HG02970 (cell line): ENCODE measurements around the gene PRR29.

ENCODE experiments used
- ATAC-seq: cut with Tn5 transposase; IDR thresholded peaks from one replicate; pipeline ENCODE4 v1.9.1; 2021; ENCODE audit warnings: mild to moderate bottlenecking, moderate library complexity, moderate number of reproducible peaks; ENCODE audit not compliant: unreplicated experiment, low FRiP score

Gene PRR29

DNA sequence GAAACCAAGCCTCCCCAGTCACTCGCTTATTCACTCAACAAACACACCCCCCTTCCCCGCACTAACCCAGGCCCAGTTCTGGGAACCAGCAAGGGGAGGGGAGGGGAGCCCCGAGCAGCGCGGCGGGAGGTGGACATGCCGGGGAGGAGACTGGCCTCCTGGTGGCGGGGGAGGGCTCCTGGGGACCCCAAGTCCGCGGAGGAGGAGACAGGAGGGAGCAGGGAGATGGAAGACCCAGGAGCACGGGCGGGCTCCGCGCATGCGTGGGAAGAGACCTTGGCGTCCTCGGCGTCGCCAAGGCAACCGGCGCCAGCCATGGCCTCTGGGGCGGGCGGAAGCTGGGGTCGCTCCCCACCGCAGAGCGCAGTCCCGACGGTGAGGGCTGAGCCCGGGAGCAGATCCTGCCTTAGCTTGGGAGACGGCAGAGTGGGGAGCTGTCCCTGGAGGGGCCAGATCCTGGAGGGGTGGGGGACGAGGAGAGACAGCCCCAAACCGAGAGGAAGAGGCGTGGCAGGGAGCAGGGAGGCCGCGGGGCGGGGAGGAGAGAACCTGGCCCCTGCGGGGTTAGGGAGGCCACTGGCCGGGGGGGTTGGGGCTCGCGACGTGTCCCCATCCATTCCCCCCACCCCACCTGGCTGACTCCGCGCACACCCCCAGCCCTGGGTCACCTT, at the start of gene PRR29:
TSS of gene PRR29 (plus strand) at position 302 of the 671 bp plus-strand sequence. CDS start at position 316, 14 bp downstream.
- ATAC-seq: no peak

DNA sequence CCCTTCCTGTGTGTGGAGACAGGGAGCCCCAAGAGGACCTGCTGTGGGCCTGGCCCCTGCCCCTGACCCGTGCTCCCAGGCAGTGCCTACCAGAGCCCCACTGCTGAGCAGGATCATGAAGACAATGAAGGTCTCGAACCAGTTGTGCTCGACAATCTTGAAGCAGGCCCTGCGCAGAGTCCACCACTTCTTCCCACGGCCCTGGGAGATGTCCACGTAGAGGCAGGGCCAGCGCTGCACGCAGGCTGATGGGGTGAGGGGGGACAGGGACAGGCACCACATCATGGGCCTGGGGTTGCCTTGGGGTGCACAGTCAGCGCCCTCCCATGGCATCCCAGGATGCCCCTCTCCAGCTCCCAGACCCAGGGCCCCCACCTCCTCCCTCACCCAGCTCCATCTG, 49.6 kb upstream of the PRR29 start:
- ATAC-seq: no peak

DNA sequence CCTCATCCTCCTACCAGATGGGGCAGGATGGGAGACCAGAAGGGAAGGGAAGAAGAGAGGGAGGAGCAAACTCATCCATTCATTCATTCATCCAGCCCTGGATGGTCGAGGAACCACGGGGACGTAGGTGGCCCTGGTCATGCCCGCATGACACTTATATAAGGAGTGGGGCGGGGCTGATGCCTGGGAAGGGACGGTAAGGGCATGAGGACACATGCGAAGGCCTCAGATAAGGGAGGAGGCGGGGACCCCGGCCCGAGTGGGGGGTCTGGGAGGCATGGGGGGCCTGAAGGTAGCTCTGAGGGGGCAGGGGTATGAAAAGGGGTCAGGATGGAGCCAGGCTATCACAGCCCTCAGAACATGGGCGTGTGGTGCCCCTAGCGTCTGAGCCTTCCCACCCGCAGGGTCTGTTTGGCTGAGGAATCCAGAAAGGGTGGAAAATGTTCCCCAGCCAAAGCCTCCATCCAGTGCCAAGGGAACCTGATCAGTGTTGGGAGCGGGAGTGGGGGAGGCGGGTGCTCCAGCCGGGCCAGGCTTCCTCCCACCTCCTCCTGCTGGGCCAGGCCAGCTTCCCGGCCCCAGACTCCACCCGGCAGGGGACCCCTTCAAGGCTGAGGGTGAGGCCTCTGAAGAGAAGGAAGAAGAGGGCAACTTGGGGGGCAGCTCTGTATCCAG, 48.4 kb upstream of the PRR29 start:
- ATAC-seq: no peak

DNA sequence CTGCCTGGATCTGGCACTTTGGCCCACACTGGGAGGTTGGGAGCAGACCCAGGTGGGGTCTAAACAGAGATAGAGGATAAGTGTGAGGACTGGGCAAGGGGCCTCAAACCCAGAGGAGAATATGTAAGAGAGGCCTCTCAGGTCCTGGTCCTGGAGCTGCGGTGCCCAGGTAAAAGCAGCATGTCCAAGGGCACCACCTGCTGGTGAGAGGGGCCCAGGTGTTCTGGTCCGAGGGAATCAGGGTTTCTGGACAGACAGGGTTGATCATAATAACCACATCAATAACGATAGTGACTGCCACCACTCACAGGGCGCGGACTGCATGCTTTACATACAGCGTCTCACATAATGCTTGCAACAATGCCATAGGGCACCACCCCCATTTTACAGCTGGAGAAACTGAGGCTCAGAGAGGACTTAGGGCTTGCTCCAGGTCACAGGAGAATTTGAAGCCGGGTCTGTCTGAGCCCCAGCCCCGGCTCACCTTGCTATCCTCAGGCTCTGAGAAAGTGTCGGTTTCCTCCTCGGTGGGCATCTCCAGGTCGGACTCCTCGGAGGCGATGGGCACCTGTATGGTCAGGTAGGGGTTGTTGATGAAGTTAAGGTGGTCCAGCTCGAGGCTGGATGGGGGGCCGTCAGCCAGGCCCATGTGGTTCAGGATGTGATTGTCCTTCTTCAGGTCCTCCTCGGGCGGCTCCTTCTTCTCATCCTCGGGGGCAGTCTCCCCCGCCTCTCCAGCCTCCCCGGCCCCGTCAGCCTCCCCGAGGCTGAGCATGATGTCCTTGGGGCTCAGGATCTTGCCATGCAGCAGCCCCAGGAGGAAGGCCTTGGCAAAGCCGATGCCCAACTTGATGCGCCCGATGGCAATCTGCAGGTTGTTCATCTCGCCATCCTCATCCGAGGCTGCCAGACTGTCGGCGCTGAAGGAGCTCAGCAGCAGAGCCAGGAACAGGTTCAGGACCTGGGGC, 46.9 kb upstream of the PRR29 start:
- no peak for ATAC-seq

DNA sequence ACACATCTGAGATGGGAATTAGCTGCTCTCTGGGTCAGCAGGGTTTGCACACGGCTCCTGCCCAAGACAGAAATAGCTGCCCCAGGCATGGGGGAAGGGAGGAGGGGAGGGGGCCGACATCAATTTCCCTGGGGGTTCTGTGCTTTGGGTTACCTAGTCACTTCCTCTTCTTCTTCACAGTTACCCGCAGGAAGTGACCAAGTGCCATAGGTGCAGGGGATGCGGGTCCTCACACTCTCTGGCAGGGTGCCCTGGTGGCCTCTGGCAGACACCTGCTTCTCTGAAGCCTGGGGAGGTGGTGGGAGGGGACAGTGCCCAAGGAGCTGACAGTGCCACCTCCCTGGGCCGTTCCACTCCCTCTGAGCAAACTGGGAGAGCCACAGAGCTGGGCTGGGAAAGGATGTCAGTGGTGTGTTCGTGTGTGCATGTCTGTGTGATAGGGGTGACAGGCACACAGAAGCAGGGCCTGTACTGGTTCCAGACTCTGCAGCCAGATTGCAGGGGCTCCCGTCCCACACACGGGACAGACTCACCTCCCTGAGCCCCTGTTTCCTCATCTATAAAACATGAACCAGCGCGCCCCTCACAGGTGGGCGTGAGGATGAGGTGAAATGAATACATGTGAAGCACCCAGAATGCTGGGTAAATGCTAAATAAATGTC, 43.6 kb upstream of the PRR29 start:
- no peak for ATAC-seq

DNA sequence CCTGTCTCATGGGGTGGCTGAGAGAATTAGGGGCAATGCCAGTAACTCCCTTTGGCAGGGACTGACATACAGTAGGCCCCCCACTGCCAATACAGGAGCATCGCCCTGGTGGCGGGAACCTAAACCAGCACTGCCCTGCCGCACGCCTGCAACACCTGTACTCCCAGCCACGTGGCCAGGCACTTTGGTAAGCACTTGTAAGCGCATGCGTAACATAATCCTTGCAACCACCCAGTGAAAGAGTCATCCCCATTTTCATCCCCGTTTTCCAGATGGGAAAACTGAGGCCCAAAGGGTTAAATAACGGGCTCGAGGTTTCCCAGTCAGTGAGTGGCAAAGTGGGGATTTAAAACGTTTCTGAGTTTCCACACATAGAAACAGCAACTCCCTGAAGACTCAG, 42.9 kb upstream of the PRR29 start:
- ATAC-seq: no peak

DNA sequence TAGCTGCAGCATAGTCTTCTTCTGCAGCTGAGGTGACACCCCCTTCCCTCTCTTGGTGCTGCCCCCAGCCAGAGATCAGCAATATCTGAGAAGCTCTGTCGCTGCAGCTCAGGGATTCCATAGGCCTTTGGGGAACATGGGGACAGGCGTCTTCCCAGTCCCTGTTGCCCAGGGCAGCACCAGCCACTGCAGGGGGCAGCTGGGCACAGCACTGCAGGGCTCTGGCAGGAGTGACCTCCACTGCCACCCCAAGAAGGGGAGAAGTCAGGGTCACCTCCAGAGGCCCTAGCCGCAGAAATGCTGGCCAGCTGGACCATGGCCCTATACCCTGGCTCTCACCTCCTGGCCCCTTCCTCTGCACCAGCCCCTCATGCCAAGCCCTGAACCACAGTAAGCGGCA, 42.4 kb upstream of the PRR29 start:
- no peak for ATAC-seq

DNA sequence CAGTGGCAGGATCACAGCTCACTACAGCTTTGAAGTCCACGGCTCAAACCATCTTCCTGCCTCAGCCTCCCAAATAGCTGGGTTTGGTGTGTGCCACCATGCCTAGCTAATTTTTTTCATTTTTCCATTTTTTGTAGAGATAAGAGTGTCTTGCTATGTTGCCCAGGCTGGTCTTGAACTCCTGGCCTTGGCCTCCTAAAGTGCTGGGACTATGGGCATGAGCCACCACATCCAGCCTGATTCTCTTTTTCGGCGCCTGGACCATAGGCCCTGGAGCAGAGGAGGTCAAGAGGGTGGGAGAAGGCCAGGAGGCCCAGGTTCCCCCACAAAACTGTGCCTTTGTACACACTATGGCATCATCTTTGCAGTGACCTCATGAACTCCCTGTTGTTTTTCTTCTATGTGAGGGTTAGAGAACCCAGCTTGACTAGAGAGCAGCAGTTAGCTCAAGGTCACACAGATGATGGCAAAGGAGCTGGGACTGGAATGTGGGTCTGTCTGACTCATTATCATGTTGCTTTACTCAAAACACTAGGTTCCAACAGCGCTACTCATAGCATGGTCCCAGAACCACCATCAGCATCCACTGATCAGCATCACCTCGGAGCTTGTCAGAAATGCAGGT, 41.7 kb upstream of the PRR29 start:
- ATAC-seq: no peak

DNA sequence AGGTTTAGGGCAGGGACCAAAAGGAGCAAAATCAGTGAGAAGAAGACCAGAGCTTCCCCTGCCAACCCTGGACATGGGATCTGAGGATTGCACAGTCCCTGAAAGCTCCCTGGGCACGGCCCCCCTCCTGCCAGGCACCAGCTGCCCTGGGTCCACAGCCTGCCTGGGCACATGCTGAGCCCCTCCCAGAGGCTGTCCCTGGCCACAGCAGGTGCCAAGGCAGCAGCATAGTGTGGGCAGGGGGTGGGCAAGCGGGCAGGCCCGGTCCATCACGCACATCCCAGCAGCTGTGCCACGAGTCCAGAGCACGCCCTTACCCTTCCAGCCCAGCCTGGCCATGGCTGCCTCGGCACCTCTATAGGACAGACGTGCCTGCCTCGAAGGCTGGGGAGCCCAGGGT, 38.1 kb upstream of the PRR29 start:
- no peak for ATAC-seq

DNA sequence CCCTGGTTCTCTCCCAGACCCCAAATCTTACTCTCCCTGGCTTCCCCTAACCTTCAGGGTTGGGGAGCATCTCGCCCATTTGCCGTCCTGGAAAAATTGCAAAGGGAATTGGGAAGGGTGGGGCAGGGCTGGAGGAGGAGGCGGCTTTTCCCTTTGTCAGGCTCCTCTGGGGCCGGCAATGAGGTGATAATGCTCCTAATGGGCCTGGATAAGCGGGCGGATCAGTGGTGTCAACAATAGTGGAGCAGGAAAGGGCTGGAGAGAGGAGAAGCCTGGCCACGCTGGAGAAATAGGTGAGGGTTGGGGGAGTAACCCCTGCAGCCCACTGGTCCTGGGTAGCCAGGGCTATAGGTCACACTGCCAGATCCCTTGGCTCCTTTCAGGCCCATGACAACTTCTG, 37.7 kb upstream of the PRR29 start:
- ATAC-seq: no peak

DNA sequence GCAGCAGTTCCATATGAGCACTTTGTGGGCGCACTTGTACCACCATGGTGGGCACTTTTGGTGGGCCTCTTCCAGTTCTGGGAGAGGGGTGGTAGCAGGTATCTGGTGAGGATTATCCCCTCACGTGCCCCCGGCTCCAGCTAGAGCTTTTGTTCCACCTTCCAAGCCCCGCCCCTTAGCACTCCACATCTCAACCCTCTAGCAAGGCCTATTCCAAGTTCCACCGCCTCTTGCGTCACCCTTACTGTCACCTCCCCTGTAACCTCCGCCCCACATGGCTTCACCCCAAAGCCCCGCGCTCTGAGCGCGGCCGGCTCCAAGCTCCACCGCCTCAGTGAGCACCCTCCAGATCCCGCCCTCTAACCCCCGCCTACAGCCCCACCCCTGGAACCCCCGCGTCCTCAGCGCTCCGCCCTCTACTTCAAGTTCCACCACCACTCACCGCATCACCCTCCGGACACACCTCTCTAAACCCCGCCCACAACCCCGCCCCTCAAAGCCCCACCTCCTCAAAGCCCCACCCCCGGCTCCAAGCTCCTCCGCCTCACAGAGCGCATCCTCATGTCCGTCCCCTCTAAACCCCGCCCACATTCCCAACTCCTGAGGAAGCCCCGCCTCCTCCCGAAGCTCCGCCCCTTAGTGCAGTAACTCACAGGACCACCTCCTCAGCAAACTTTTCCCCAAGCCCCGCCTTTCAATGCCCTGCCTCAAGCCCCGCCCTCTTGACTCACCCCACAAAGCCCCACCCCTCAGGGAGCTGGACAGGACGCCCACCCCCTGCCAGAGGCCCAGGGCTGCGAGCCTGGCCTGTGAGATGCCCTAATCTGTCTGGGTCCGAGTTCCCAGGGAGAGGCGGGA, 36.6 kb upstream of the PRR29 start:
- ATAC-seq: no peak

DNA sequence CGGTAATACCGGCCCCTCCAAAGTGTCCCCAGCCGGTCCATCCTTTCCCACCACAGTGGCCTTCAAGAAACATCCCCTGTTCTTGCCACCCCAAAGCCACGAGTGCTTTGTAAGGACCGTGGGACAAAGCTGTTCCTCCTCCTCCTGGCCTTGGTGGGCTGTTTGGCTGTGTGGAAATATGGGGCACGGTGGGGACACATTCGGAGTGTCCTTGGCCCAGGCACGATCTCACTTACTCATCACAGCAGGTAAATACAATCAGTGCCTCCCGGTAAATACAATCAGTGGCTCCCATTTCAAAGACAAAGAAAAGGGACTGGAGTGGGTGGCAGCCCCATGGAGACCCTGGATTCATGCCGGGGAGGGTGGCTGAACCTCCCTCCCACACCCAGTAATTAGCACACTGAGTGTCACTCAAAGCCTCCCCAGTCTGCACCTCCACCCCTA, 35.8 kb upstream of the PRR29 start:
- ATAC-seq: no peak

DNA sequence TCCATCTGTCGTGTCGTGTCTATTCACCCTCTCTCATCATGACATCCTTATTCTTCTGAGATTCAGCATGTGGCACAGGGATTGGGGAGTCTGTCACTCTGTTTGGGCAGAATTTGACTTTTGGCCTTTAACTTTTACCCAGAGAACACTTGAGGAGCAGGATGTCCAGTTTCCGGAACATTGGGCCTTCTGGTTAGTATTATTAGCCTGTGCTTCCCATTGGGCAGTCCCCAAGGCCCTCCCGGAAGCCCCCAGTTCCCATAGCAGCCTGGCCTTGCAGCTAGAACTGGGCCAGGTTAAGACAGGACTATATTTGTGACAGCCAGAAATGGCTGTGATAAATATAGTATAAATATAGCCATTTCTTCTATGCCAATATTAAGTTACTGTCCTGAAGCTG, 35.0 kb upstream of the PRR29 start:
- no peak for ATAC-seq

DNA sequence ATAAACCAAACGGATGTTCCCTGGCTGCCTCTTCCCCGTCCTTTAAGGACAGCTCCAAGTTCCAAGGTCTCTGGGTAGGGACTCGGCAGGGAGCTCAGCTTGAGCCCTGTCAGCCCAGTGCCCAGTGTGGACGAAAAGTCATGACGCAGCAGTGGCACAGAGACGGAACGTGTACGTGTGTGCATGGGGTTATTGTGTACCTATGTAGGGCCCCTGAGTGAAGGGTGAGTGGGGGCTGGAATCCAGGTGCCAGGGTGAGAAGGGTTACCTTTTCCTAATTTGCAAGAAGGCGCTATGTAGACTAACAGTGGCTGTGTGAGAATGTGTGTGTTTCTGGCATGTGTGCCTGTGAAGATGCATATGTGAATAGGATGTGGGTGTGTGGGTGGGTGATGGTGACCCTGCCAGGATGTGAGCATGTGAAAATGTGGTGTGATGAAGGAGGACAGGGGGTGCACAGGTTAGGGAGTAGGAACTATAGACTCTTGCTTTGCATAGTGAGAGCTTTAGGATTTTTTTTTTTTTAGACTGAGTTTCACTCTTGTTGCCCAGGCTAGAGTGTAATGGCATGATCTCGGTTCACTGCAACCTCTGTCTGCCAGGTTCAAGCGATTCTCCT, 31.4 kb upstream of the PRR29 start:
- ATAC-seq: no peak

DNA sequence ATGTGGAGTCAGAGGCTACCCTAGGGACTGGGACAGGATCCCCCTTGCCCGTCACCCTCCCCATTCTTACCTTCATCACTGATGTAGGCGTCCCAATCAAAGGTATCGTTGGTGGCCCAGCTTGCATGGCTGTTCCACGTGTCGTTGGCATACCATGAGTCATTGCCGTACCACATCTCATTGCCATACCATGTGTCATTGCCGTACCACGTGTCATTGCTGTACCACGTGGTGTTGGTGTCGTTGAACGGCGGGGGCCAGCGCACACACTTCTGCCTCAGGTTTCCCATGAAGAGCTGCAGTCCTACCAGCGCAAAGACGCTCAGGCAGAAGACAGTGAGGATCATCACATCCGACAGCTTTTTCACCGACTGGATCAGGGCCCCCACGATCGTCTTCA, 30.2 kb upstream of the PRR29 start:
- ATAC-seq: no peak

DNA sequence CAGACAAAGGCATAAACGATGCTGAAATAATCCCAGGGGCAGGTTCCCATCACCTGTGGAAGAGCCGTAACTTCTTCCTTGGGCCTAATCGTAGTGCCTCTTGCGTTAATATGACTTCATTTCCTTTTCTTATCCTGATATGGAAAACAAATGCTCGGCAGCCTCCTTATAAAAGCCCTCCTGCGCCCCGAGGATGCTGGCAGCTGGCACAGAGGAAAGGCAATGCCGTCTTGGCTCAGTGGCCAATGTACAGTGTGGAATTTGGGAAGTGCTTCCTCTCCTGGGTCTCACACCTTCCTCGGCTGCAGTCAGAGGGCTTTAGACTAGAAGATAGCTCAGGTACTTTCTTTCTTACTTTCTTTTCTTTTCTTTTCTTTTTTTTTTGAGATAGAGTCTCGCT, 28.9 kb upstream of the PRR29 start:
- ATAC-seq: no peak

DNA sequence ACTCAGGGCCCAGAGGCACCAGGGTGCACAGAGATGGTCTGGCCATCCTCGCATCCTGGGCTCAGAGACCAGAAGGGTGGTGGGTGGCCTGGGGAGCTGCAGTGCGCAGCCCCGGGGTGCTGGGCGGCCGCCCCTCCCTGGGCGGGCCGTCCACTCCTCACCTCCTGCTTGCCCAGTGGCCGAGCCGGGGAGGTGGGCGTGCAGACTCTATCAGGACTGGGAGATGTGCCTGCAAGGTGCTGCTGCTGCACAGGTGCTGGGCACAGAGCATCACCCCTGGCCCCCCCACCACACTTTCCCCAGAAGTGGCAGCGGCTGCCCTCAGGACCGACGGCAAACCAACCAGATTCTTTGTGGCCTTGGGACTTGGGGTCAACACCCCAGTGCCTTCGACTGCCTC, 25.4 kb upstream of the PRR29 start, which contains the start of gene SCN4A:
TSS of gene SCN4A (minus strand) at position 123 of the 400 bp plus-strand sequence. CDS start at position 46, 77 bp downstream.
- ATAC-seq: no peak

DNA sequence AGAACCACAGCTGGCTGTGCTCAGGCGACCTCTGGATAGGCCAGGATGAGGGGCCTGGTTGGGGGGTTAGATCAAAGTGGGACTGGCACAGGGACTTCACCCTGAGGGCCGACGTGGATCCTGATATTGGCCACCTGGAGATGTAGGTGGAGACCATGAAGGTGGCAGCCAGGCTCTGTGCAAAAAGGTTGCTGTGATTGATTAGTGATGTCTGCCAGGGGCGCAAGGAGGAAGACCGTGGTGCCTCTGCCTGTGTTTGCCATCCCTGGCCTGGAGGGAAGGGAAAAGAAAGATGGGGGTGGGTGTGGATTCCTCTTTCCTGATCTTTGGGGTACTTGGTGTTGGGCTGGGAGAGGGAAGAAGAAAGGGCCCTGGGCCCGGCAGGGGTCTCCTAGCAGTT, 24.9 kb upstream of the PRR29 start:
- no peak for ATAC-seq
